B cell (primary cell): ENCODE results near the gene ZNF507. TPM values are rescaled to one million over a fixed set of nuclear protein-coding genes. Genes with fewer than 3 reads are reported as not detected.

ENCODE experiments used
- ATAC-seq: fragments of 200-7000 bp; cut with Tn5 transposase; one replicate; pipeline ENCODE4 v1.10.0; 2021; ENCODE audit warnings: low read depth, mild to moderate bottlenecking, moderate number of reproducible peaks, moderate library complexity
- CTCF ChIA-PET: fragments of 350-600 bp; sonication (Branson Sonifier 250); formaldehyde crosslinking; loops from one replicate; lab custom pipeline; 2021; ENCODE audit warnings: antibody characterized with exemption, inconsistent platforms; lab: Charles Lee
- POLR2A ChIA-PET: fragments of 350-600 bp; sonication (Branson Sonifier 250); formaldehyde crosslinking; loops from one replicate; lab custom pipeline; 2021; ENCODE audit warnings: antibody characterized with exemption; lab: Charles Lee
- DNase-seq: peaks from one replicate; pipeline ENCODE4 v3.0.0; 2013
- H2AFZ ChIP-seq: 2 replicates; pipeline ENCODE4 v1.6.1; 2012; ENCODE audit warnings: mild to moderate bottlenecking, low read depth, low read length; ENCODE audit not compliant: insufficient read depth, poor library complexity, severe bottlenecking
- H3K27ac ChIP-seq, 2 donors: 1 replicate in 1 of 2; 2 replicates in 1 of 2; pipeline ENCODE4 v1.5.1; 2012 to 2013; ENCODE audit warnings: low read length in 2 of 2, mild to moderate bottlenecking in 2 of 2, moderate library complexity in 1 of 2
- H3K27me3 ChIP-seq, 4 experiments: fragments of 200-600 bp in 1 of 4; sonication (generic) in 1 of 4; replicated peaks in 1 of 4; 1 replicate in 2 of 4; 2 replicates in 2 of 4; pipeline versions ENCODE4 v1.6.1 to v1.7.0; 2013 to 2016; ENCODE audit warnings: low read length in 3 of 4, mild to moderate bottlenecking in 2 of 4, mixed read lengths in 1 of 4, moderate library complexity in 1 of 4; ENCODE audit not compliant: insufficient read depth in 4 of 4, control insufficient read depth in 3 of 4; ENCODE audit errors: control extremely low read depth in 1 of 4
- H3K36me3 ChIP-seq, 2 experiments: replicated peaks in 1 of 2; 1 replicate in 1 of 2; 2 replicates in 1 of 2; pipeline versions ENCODE4 v1.6.1 to v1.7.1; 2013; ENCODE audit warnings: low read length in 1 of 2; ENCODE audit not compliant: insufficient read depth in 2 of 2, control insufficient read depth in 1 of 2; ENCODE audit errors: control extremely low read depth in 1 of 2, extremely low read depth in 1 of 2
- H3K4me1 ChIP-seq, 2 donors: fragments of 200-600 bp in 1 of 2; sonication (generic) in 1 of 2; 1 replicate in 1 of 2; 2 replicates in 1 of 2; pipeline versions ENCODE4 v1.5.1 to v1.6.1; 2013 to 2017; ENCODE audit warnings: low read length in 2 of 2; ENCODE audit not compliant: control insufficient read depth in 2 of 2, insufficient read depth in 2 of 2
- H3K4me2 ChIP-seq: replicated peaks from 2 replicates; pipeline ENCODE3; 2012; ENCODE audit warnings: mild to moderate bottlenecking, low read depth, low read length; ENCODE audit not compliant: poor library complexity, severe bottlenecking
- H3K4me3 ChIP-seq, 5 experiments: fragments of 200-600 bp in 1 of 5; sonication (generic) in 1 of 5; 1 replicate in 3 of 5; 2 replicates in 2 of 5; pipeline versions ENCODE4 v1.5.1 to v1.7.0; 2011 to 2016; ENCODE audit warnings: low read length in 4 of 5, mild to moderate bottlenecking in 4 of 5, low read depth in 2 of 5, control low read depth in 1 of 5, moderate library complexity in 1 of 5; ENCODE audit not compliant: insufficient read depth in 1 of 5; ENCODE audit errors: control extremely low read depth in 1 of 5, extremely low read depth in 1 of 5
- H3K79me2 ChIP-seq: fragments of 200-600 bp; sonication (generic); one replicate; pipeline ENCODE4 v1.6.0; 2016; ENCODE audit warnings: low read length; ENCODE audit not compliant: control insufficient read depth, insufficient read depth
- H3K9ac ChIP-seq: fragments of 200-600 bp; sonication (generic); 2 replicates; pipeline ENCODE4 v1.6.1; 2017; ENCODE audit warnings: mild to moderate bottlenecking, low read length, moderate library complexity
- H3K9me3 ChIP-seq, 3 donors: one replicate each; pipeline versions ENCODE4 v1.6.1 to v1.7.1; 2013; ENCODE audit warnings: low read length in 2 of 3; ENCODE audit not compliant: control insufficient read depth in 2 of 3, insufficient read depth in 1 of 3; ENCODE audit errors: control extremely low read depth in 1 of 3
- H4K20me1 ChIP-seq: 2 replicates; pipeline ENCODE4 v1.6.0; 2012; ENCODE audit warnings: mild to moderate bottlenecking, low read length; ENCODE audit not compliant: insufficient read depth, control insufficient read depth, poor library complexity, severe bottlenecking
- H3K27ac Mint-ChIP-seq: one replicate; pipeline ENCODE4 v1.8.0; 2021; ENCODE audit warnings: mixed read lengths
- H3K27me3 Mint-ChIP-seq: one replicate; pipeline ENCODE4 v1.8.0; 2021; ENCODE audit warnings: mixed read lengths
- H3K4me1 Mint-ChIP-seq: one replicate; pipeline ENCODE4 v1.8.0; 2021; ENCODE audit warnings: mixed read lengths
- H3K4me3 Mint-ChIP-seq: one replicate; pipeline ENCODE4 v1.8.0; 2021; ENCODE audit warnings: mixed read lengths
- H3K9me3 Mint-ChIP-seq: one replicate; pipeline ENCODE4 v1.8.0; 2022; ENCODE audit warnings: mixed read lengths; ENCODE audit not compliant: insufficient read depth
- CTCF ChIP-seq: fragments of 200-600 bp; IDR thresholded peaks from one replicate; pipeline ENCODE4 v1.8.0; 2022; ENCODE audit warnings: antibody characterized with exemption, mild to moderate bottlenecking
- EZH2 ChIP-seq: IDR thresholded peaks from 2 replicates; pipeline ENCODE4 v1.6.1; 2012; ENCODE audit warnings: borderline replicate concordance, low read depth, mild to moderate bottlenecking, moderate library complexity, low read length; ENCODE audit not compliant: insufficient read depth, poor library complexity, severe bottlenecking
- WGBS: methylation state at CpG from one replicate; pipeline ENCODE4 v1.1.5; 2013; ENCODE audit warnings: missing lambda C conversion rate; ENCODE audit not compliant: insufficient coverage; 5-methylcytosine and 5-hydroxymethylcytosine counted together
- intact Hi-C: fragments of 100-400 bp; cut with micrococcal nuclease; formaldehyde crosslinking; loops from one replicate; pipeline ENCODE4 v1.10.0; 2022
- polyA plus RNA-seq: library from polyadenylated mRNA; depleted of rRNA; stranded (reverse); fragments of >200 nt; gene quantifications from 2 replicates; pipeline ENCODE4 v1.2.3, GENCODE V29; 2012
- total RNA-seq, 2 donors: library from RNA; stranded (reverse); fragments of 120-200 nt in 1 of 2; gene quantifications; 1 replicate in 1 of 2; 2 replicates in 1 of 2; pipeline versions ENCODE4 v1.2.3 to v1.2.4, GENCODE V29; 2013 to 2022

The ZNF507 gene
- total and polyA plus RNA-seq, 2 donors (not counting 1 experiment from before 2014, with no cell fraction given) = 13.6 to 38.6 TPM

- Mint-ChIP-seq H3K4me1 (no peaks in the 10 kb centered on the region), H3K4me3 (no peak overlapping the region), H3K9me3 (no peaks in the 10 kb centered on the region), H3K27ac (no peak overlapping the region), H3K27me3 (peaks cover 34% of the 10 kb centered on the region)
- CTCF ChIA-PET = no interaction called here
- Histone ChIP-seq H2AFZ (no peak overlapping the region), H3K27ac (no peak overlapping the region), H3K4me2 (no peak overlapping the region), H3K9ac (no peak overlapping the region), H3K36me3 (no peaks in the 10 kb centered on the region), H3K27me3 (peaks cover 0 to 9% (median 0%) of the 10 kb centered on the region in 4 experiments), H3K79me2 (no peaks in the 10 kb centered on the region), H3K9me3 (no peaks in the 10 kb centered on the region), H3K4me1 (no peaks in the 10 kb centered on the region), H3K4me3 (no peak overlapping the region), H4K20me1 (no peaks in the 10 kb centered on the region)
- POLR2A ChIA-PET = no interaction called here
- no peak for ATAC-seq
- WGBS = 92% methylated on average over 7 of the region's 10 CpGs
- intact Hi-C loops = no loop called here
- TF ChIP-seq CTCF (no peak), EZH2 (no peak)
- no peak for DNase-seq
Measured at GRCh38 chr19:32324631-32325285, 20.7 kb upstream of the ZNF507 start.

- H2AFZ ChIP-seq = no peak overlapping the region
- Mint-ChIP-seq H3K4me3 (no peak overlapping the region), H3K27ac (no peak overlapping the region), H3K4me1 (no peaks in the 10 kb centered on the region), H3K9me3 (no peaks in the 10 kb centered on the region), H3K27me3 (peaks cover 32% of the 10 kb centered on the region)
- H3K27ac ChIP-seq = no peak overlapping the region
- H3K4me1 ChIP-seq = no peaks in the 10 kb centered on the region
- H4K20me1 ChIP-seq = no peaks in the 10 kb centered on the region
- ChIA-PET POLR2A (no interaction called here), CTCF (no interaction called here)
- no peaks in the 10 kb centered on the region for H3K79me2 ChIP-seq
- H3K9ac ChIP-seq = no peak overlapping the region
- no peak overlapping the region for H3K4me2 ChIP-seq
- H3K36me3 ChIP-seq = no peaks in the 10 kb centered on the region
- WGBS = 87% methylated on average over 11 of the region's 17 CpGs
- ATAC-seq (no peak), DNase-seq (no peak)
- H3K27me3 ChIP-seq = peaks cover 0 to 10% (median 0%) of the 10 kb centered on the region in 4 experiments
- H3K9me3 ChIP-seq = no peaks in the 10 kb centered on the region
- intact Hi-C loops = no loop called here
- no peak overlapping the region for H3K4me3 ChIP-seq
- no peak for TF ChIP-seq EZH2
- no peak for TF ChIP-seq CTCF
Measured at GRCh38 chr19:32330213-32330857, 15.1 kb upstream of the ZNF507 start.
